Trophoblast cell (in vitro differentiated cells and primary cell): ENCODE results near the gene PPP4R3B.

Experiments
- DNase-seq, 2 donors: peaks; one replicate each; pipeline ENCODE4 v3.0.0-alpha.2; 2016
- H2AFZ ChIP-seq: 2 replicates; pipeline ENCODE4 v1.6.1; 2013; ENCODE audit warnings: low read length, moderate library complexity, mild to moderate bottlenecking; ENCODE audit not compliant: insufficient read depth, poor library complexity
- H2AK5ac ChIP-seq: 2 replicates; pipeline ENCODE4 v1.6.1; 2013; ENCODE audit warnings: mild to moderate bottlenecking, low read length
- H2BK120ac ChIP-seq: 2 replicates; pipeline ENCODE4 v1.6.1; 2013; ENCODE audit warnings: low read length, mild to moderate bottlenecking, moderate library complexity; ENCODE audit not compliant: insufficient read depth, poor library complexity
- H2BK12ac ChIP-seq: 2 replicates; pipeline ENCODE4 v1.6.1; 2013; ENCODE audit warnings: mild to moderate bottlenecking, low read length, moderate library complexity
- H2BK5ac ChIP-seq: 2 replicates; pipeline ENCODE4 v1.6.1; 2013; ENCODE audit warnings: low read length, low read depth, moderate library complexity, mild to moderate bottlenecking; ENCODE audit not compliant: poor library complexity
- H3K14ac ChIP-seq: 2 replicates; pipeline ENCODE4 v1.6.1; 2013; ENCODE audit warnings: mild to moderate bottlenecking, low read length
- H3K18ac ChIP-seq: 2 replicates; pipeline ENCODE4 v1.6.1; 2013; ENCODE audit warnings: mild to moderate bottlenecking, low read length
- H3K23ac ChIP-seq: 2 replicates; pipeline ENCODE4 v1.6.1; 2013; ENCODE audit warnings: low read length
- H3K27ac ChIP-seq: 2 replicates; pipeline ENCODE4 v1.5.1; 2013; ENCODE audit warnings: low read depth, mild to moderate bottlenecking, inconsistent platforms, low read length, moderate library complexity
- H3K27me3 ChIP-seq: 2 replicates; pipeline ENCODE4 v1.6.1; 2013; ENCODE audit warnings: inconsistent platforms, mild to moderate bottlenecking, low read length, moderate library complexity; ENCODE audit not compliant: insufficient read depth
- H3K36me3 ChIP-seq, 2 experiments: 1 replicate in 1 of 2; 2 replicates in 1 of 2; pipeline ENCODE4 v1.6.1; 2013; ENCODE audit warnings: low read length in 2 of 2, mild to moderate bottlenecking in 2 of 2, moderate library complexity in 1 of 2; ENCODE audit not compliant: insufficient read depth in 2 of 2, control insufficient read depth in 1 of 2
- H3K4ac ChIP-seq: 2 replicates; pipeline ENCODE4 v1.6.1; 2013; ENCODE audit warnings: low read depth, mild to moderate bottlenecking, low read length, moderate library complexity
- H3K4me1 ChIP-seq, 2 experiments: 1 replicate in 1 of 2; 2 replicates in 1 of 2; pipeline ENCODE4 v1.6.1; 2013; ENCODE audit warnings: low read length in 2 of 2, mild to moderate bottlenecking in 2 of 2, moderate library complexity in 1 of 2; ENCODE audit not compliant: insufficient read depth in 2 of 2, control insufficient read depth in 1 of 2
- H3K4me2 ChIP-seq: 2 replicates; pipeline ENCODE4 v1.6.1; 2013; ENCODE audit warnings: inconsistent platforms, mild to moderate bottlenecking, low read length, moderate library complexity
- H3K4me3 ChIP-seq: 2 replicates; pipeline ENCODE4 v1.5.1; 2013; ENCODE audit warnings: mild to moderate bottlenecking, low read depth, low read length, inconsistent platforms
- H3K79me1 ChIP-seq: one replicate; pipeline ENCODE4 v1.6.1; 2013; ENCODE audit warnings: low read length
- H3K79me2 ChIP-seq: 2 replicates; pipeline ENCODE4 v1.6.1; 2013; ENCODE audit warnings: low read length, mild to moderate bottlenecking; ENCODE audit not compliant: control insufficient read depth, insufficient read depth, poor library complexity
- H3K9ac ChIP-seq: 2 replicates; pipeline ENCODE4 v1.6.1; 2013; ENCODE audit warnings: mild to moderate bottlenecking, low read length
- H3K9me3 ChIP-seq: 2 replicates; pipeline ENCODE4 v1.6.1; 2013; ENCODE audit warnings: low read depth, mild to moderate bottlenecking, control low read depth, inconsistent platforms, low read length; ENCODE audit not compliant: insufficient read depth
- H4K12ac ChIP-seq: 2 replicates; pipeline ENCODE4 v1.6.1; 2013; ENCODE audit warnings: low read depth, mild to moderate bottlenecking, low read length, moderate library complexity
- H4K8ac ChIP-seq: 2 replicates; pipeline ENCODE4 v1.6.1; 2013; ENCODE audit warnings: low read depth, mild to moderate bottlenecking, low read length, moderate library complexity
- H4K91ac ChIP-seq: one replicate; pipeline ENCODE4 v1.6.1; 2013; ENCODE audit warnings: low read depth, mild to moderate bottlenecking, low read length, moderate library complexity
- WGBS: extraction: QIAGEN DNeasy Blood & Tissue Kit; methylation state at CpG from one replicate; pipeline ENCODE4 v1.1.7; 2013; ENCODE audit warnings: missing lambda C conversion rate; ENCODE audit not compliant: insufficient read length, insufficient coverage; ENCODE audit errors: extremely low coverage; 5-methylcytosine and 5-hydroxymethylcytosine counted together

Gene PPP4R3B

DNA sequence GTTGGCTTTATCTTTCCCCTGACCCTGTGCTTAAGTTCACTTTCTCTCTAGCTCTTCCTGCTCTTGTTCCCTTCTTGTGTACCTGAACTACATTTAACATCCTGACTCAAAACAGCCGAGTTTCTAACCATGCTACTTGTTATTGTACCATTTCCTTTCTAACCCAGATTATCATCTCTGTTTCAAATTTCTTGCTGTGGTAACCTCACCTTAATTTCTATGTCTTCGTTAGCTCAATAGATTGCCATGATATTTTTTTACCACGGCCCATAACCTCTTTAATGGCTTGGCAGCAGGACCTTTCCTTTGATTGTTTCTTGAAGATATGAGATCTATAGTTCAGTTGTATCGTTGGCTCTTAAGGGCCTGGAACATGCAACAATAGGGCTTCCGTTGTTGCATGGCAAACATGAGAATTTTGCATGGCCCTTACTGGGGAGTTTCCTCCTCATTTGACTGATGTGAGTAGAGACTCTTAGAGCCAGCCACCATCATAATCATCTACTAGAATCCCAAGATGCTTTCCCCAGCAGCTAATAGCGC, 86.8 kb downstream of the PPP4R3B start:
- Histone ChIP-seq H2AFZ (no peak overlapping the region), H2BK12ac (no peak overlapping the region)

DNA sequence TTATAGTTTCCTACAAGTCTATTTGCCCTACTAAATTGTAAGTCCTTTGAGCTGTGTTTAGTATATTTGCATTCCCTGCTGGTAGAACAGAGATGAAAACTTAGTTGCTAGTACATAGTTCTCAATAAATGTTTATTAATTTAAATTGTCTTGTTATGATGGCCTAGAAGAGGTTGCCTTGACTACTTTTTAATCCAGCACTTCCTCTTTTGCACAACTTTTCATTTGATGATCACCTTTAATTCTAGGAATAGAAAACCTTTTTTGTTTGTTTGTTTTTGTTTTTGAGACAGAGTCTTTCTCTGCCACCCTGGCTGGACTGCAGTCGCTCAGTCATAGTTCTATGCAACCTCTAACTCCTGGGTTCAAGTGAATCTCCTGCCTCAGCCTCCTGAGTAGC, 91.2 kb downstream of the PPP4R3B start:
- no peaks in the 10 kb centered on the region for H3K79me2 ChIP-seq
- H2BK12ac ChIP-seq, result no peak overlapping the region
- H2AK5ac ChIP-seq, result no peak overlapping the region
- no peak overlapping the region for H3K27ac ChIP-seq
- no peak overlapping the region for H3K23ac ChIP-seq
- H3K36me3 ChIP-seq, result peaks cover 2 to 7% of the 10 kb centered on the region in 2 experiments
- no peak overlapping the region for H3K9ac ChIP-seq
- H4K12ac ChIP-seq, result no peak overlapping the region
- no peak overlapping the region for H3K4ac ChIP-seq
- WGBS, result no CpG with 5 or more reads among the region's 1 CpG
- no peak overlapping the region for H4K8ac ChIP-seq
- H2AFZ ChIP-seq, result no peak overlapping the region
- no peak overlapping the region for H2BK120ac ChIP-seq
- no peak overlapping the region for H2BK5ac ChIP-seq
- H3K4me3 ChIP-seq, result no peak overlapping the region
- H3K79me1 ChIP-seq, result no peaks in the 10 kb centered on the region
- no peaks in the 10 kb centered on the region for H3K27me3 ChIP-seq
- DNase-seq, result no peak
- no peaks in the 10 kb centered on the region for H3K9me3 ChIP-seq
- no peak overlapping the region for H3K4me2 ChIP-seq
- no peak overlapping the region for H3K18ac ChIP-seq
- no peaks in the 10 kb centered on the region for H3K4me1 ChIP-seq
- H3K14ac ChIP-seq, result no peak overlapping the region
- no peak overlapping the region for H4K91ac ChIP-seq

More for the DNA sequence above, 86.8 kb downstream of the PPP4R3B start:
- Histone ChIP-seq H2BK120ac (no peak overlapping the region), H3K4me1 (no peaks in the 10 kb centered on the region), H3K79me1 (no peaks in the 10 kb centered on the region), H3K9me3 (no peaks in the 10 kb centered on the region), H3K4ac (no peak overlapping the region), H3K14ac (no peak overlapping the region), H3K4me3 (no peak overlapping the region), H3K23ac (no peak overlapping the region), H3K9ac (no peak overlapping the region), H2AK5ac (no peak overlapping the region), H2BK5ac (no peak overlapping the region), H4K12ac (no peak overlapping the region), H3K27me3 (no peaks in the 10 kb centered on the region), H4K91ac (no peak overlapping the region), H3K36me3 (peaks cover 2 to 3% of the 10 kb centered on the region in 2 experiments), H3K79me2 (no peaks in the 10 kb centered on the region), H3K18ac (no peak overlapping the region), H4K8ac (no peak overlapping the region), H3K27ac (no peak overlapping the region), H3K4me2 (no peak overlapping the region)
- no peak for DNase-seq
- WGBS, result no CpG with 5 or more reads among the region's 6 CpGs

DNA sequence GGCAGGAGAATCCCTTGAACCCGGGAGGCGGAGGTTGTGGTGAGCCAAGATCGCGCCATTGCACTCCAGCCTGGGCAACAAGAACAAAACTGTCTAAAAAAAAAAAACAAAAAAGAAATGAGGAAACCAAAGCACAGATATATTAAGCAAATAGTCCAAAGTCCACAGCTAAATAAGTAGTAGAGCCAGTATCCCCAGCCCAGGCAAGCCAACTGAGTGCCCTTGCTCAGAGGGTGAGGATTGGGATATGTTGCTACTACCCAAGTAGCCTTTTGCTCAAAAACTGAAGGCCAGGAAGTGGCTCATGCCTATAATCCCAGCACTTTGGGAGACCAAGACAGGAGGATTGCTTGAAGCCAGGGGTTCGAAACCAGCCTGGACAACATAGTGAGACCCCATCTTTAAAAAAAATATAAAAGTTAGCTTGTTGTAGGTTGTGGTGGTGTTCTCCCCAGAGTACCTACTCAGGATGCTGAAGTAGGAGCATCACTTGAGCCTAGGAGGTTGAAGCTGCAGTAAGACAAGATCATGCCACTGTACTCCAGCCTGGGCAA, 92.5 kb downstream of the PPP4R3B start:
- Histone ChIP-seq H2BK120ac (no peak overlapping the region), H2AK5ac (no peak overlapping the region)

DNA sequence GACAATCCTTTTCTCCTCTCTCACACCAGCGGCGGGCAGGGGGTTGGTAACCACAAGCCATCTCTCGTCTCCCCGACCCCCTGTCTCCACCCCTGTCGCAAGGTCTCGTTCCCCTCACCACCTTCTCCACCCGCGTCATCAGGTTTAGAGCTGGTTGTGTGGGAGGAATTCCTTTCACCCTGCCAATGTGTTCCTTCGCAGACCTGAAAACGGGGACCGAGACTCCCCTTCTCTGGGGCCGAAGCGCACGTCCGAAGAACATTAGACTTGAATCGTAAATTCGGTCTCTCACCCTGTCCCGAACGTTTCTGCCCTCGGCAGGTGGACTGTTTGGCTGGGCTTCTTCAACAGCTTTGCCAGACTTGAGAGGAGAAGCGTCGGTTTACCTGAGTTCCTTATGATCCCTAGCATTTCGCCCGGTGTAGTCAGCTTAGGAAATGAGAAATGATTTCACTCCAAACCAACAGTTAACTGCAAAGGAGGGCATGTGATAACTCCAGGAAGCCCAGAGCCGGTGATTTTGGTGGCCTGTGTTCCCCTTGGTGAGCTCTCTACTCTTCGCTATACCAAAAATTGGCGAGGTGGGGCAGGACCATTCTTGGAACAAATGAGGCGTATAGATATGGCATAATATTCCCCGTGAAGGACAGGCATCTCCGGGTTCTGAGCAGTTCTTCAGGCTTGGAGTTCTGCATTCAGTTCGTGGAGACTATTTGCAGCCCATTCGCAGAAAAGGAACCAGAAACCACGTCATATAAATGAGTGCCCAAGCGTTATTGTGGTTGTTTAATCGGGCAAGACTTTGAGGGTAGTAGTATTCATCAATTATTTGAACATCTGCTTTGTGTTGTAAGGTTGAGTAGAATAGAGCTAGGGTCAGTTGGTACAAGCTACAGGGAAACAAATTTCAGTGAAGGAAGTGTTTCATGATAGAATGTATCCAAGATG, 97.2 kb downstream of the PPP4R3B start:
- DNase-seq, result peak in 1 of 2 donors; percentile 36
- H2AK5ac ChIP-seq, result no peak overlapping the region
- no CpG with 5 or more reads among the region's 35 CpGs for WGBS
- H3K4me3 ChIP-seq, result peak overlapping the region; percentile 89
- no peak overlapping the region for H2BK120ac ChIP-seq
- peak overlapping the region; percentile 9 for H4K12ac ChIP-seq
- H3K79me2 ChIP-seq, result no peaks in the 10 kb centered on the region
- H2BK5ac ChIP-seq, result no peak overlapping the region
- H3K27me3 ChIP-seq, result no peaks in the 10 kb centered on the region
- H2AFZ ChIP-seq, result peak overlapping the region; percentile 64
- H3K23ac ChIP-seq, result no peak overlapping the region
- H2BK12ac ChIP-seq, result no peak overlapping the region
- H3K9me3 ChIP-seq, result no peaks in the 10 kb centered on the region
- H3K18ac ChIP-seq, result no peak overlapping the region
- peaks cover 0 to 4% of the 10 kb centered on the region in 2 experiments for H3K36me3 ChIP-seq
- H4K91ac ChIP-seq, result no peak overlapping the region
- no peak overlapping the region for H3K14ac ChIP-seq
- no peak overlapping the region for H3K27ac ChIP-seq
- H3K4ac ChIP-seq, result no peak overlapping the region
- peaks cover 4% of the 10 kb centered on the region for H3K79me1 ChIP-seq
- peaks cover 0 to 5% of the 10 kb centered on the region in 2 experiments for H3K4me1 ChIP-seq
- H3K9ac ChIP-seq, result peak overlapping the region; percentile 6
- H4K8ac ChIP-seq, result peak overlapping the region; percentile 75
- H3K4me2 ChIP-seq, result peak overlapping the region; percentile 88

More for the DNA sequence above, 92.5 kb downstream of the PPP4R3B start:
- Histone ChIP-seq H4K12ac (no peak overlapping the region), H3K4me3 (no peak overlapping the region), H3K4me1 (peaks cover 0 to 4% of the 10 kb centered on the region in 2 experiments), H3K18ac (no peak overlapping the region), H3K27me3 (no peaks in the 10 kb centered on the region), H3K4ac (no peak overlapping the region), H3K9me3 (no peaks in the 10 kb centered on the region), H3K79me1 (no peaks in the 10 kb centered on the region), H4K91ac (no peak overlapping the region), H3K27ac (no peak overlapping the region), H2AFZ (no peak overlapping the region), H3K4me2 (no peak overlapping the region), H3K79me2 (no peaks in the 10 kb centered on the region), H4K8ac (no peak overlapping the region), H2BK5ac (no peak overlapping the region), H2BK12ac (no peak overlapping the region), H3K23ac (no peak overlapping the region), H3K14ac (no peak overlapping the region), H3K36me3 (peaks cover 2 to 7% of the 10 kb centered on the region in 2 experiments), H3K9ac (no peak overlapping the region)
- no peak for DNase-seq
- WGBS, result no CpG with 5 or more reads among the region's 5 CpGs
